ENCODE measurements around the gene TXLNG.

DNA sequence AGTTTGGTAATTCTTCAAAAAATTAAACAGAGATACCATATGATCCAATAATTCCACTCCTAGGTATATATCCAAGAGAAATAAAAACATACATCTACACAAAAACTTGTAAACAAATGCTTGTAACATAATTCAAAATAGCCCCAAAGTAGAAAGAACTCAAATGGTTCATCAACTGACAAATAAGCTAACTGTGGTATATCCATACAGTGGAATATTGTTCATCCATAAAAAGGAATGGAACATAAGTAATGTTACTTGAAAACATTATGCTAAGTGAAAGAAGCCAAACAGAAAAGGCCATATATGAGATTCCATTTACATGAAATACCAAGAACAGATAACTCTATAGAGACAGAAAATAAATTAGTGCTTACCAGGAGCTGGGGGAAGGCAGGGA lies 70.5 kb downstream of the TXLNG start:
- TF ChIP-seq CTCF (IDR thresholded peaks at IDR 0.05) (no peak), POLR2A (IDR thresholded peaks at IDR 0.05) (no peak)
